ENCODE measurements around the gene EEF1B2.
"Not testable (repeated sequence)": the region's sequence is repeated elsewhere in the genome, so short reads cannot be mapped to it uniquely, and the experiment has no call there.

The EEF1B2 gene

GRCh38 chr2:206159346-206160124 lies at the start of gene EEF1B2, which contains the start of gene NDUFS1:
EEF1B2 (plus strand) TSS chr2:206159895; CDS start chr2:206159980, 85 bp downstream.
NDUFS1 (minus strand) TSS chr2:206159444; CDS start chr2:206153678, 5,766 bp downstream.
- FAIRE-seq (no peak), DNase-seq (ENCODE audit: insufficient read length, low spot score) (peak; percentile 68)
- TF ChIP-seq CTCF (IDR thresholded peaks at IDR 0.05; ENCODE audit: insufficient read depth, missing control alignments): no peak

DNA sequence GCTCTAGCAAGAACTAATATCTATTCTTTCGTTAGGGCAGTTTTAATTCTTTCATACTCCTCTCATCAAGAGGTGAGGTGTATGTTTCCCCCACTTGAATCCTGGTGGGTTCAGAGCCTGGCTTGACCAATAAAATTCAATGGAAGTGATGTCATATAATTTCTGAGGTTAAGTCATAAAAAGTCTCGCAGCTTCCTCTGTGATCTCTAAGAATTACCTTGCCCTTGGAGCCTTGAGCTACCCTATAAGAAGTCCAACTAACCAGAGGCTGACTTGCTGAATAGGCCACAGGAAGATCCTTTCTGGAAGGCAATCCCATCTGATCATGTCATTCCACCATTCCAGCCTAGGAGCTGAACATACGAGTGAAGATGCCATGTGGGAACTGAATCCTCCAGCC lies 47.6 kb upstream of the EEF1B2 start:
- TF ChIP-seq CTCF (IDR thresholded peaks at IDR 0.05; ENCODE audit: insufficient read depth, missing control alignments): no peak
- no peak for FAIRE-seq
- DNase-seq (ENCODE audit: insufficient read length, low spot score): no peak

GRCh38 chr2:206112846-206113547 lies 46.7 kb upstream of the EEF1B2 start:
- FAIRE-seq: no peak
- no peak for DNase-seq (ENCODE audit: insufficient read length, low spot score)
- no peak for TF ChIP-seq CTCF (IDR thresholded peaks at IDR 0.05; ENCODE audit: insufficient read depth, missing control alignments)

DNA sequence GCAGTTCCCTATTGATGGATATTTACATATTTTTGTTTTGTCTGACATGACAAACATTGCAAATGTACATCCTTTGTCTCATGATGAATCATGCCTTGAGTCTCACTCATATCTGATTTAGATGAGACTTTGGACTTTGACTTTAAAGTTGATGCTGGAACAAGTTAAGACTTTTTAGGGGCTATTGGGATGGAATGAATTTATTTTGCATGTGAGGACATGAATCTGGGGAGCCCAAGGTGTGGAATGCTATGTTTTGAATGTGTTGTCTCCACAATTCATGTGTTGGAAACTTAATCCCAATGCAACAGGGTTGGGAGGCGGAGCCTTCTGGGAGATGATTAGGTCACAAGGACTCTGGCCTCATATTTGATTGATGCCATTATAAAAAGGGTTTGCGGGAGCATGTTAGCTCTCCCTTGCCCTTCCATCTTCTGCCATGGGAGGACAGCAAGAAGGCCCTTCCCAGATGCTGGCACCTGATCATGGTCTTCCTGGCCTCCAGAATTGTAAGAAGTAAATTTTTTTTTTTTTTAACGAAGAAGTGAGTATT lies 44.6 kb upstream of the EEF1B2 start:
- DNase-seq (ENCODE audit: insufficient read length, low spot score) (no peak), FAIRE-seq (no peak)
- TF ChIP-seq CTCF (IDR thresholded peaks at IDR 0.05; ENCODE audit: insufficient read depth, missing control alignments): no peak

- DNase-seq (ENCODE audit: insufficient read length, low spot score) (no peak), FAIRE-seq (no peak)
- no peak for TF ChIP-seq CTCF (IDR thresholded peaks at IDR 0.05; ENCODE audit: insufficient read depth, missing control alignments)
Measured at GRCh38 chr2:206116278-206116677, 43.4 kb upstream of the EEF1B2 start.

DNA sequence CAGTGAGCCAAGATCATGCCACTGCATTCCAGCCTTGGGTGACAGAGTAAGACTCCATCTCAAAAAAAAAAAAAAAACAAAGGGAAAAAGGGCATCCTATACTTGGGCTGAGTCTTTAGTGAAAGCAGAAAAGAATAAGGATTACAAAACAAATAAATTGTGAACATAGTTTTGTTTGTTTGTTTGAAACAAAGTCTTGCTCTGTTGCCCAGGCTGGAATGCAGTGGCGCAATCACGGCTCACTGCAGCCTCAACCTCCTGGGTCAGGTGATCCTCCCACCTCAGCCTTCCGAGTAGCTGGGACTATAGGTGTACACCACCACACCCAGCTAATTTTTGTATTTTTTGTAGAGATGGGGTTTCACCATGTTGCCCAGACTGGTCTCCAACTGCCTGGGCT lies 37.1 kb upstream of the EEF1B2 start:
- FAIRE-seq; DNase-seq (ENCODE audit: insufficient read length, low spot score): not testable (repeated sequence)

DNA sequence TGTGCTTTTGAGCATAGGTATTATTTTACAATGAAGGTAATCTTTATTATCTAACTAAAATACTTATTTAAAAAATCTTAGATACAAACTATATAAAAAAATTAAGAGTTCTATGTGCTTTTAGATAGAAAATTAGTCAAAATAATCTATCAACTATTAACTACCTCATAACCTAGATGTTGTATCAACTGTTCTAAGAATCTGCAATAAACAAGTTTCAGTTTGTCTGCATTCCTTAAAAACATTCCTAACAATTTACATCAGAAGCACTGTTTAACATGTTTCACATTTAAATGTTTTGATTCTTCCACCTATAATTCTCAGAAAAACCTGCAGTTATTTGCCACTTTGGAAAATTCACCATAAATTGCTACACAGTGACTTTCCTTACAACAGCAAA lies 33.8 kb upstream of the EEF1B2 start:
- no peak for TF ChIP-seq CTCF (IDR thresholded peaks at IDR 0.05; ENCODE audit: insufficient read depth, missing control alignments)
- DNase-seq (ENCODE audit: insufficient read length, low spot score): no peak
- FAIRE-seq: no peak

Measured in D721Med (cell line).